ES-I3 (cell line): ENCODE results near the gene OR3A1.
"Not testable (repeated sequence)": the region's sequence is repeated elsewhere in the genome, so short reads cannot be mapped to it uniquely, and the experiment has no call there.

Source experiments
- H3K36me3 ChIP-seq: 2 replicates; pipeline ENCODE4 v1.6.1; 2013; ENCODE audit warnings: mild to moderate bottlenecking, low read length, control low read depth, moderate library complexity; ENCODE audit not compliant: insufficient read depth
- H3K4me1 ChIP-seq: 2 replicates; pipeline ENCODE4 v1.6.1; 2013; ENCODE audit warnings: mild to moderate bottlenecking, control low read depth, low read length; ENCODE audit not compliant: insufficient read depth
- H3K9ac ChIP-seq: 2 replicates; pipeline ENCODE4 v1.6.1; 2013; ENCODE audit warnings: low read depth, mild to moderate bottlenecking, low read length, moderate library complexity
- H3K9me3 ChIP-seq: 2 replicates; pipeline ENCODE4 v1.6.1; 2013; ENCODE audit warnings: mild to moderate bottlenecking, low read length, moderate library complexity; ENCODE audit not compliant: control insufficient read depth, insufficient read depth

OR3A1 gene

DNA sequence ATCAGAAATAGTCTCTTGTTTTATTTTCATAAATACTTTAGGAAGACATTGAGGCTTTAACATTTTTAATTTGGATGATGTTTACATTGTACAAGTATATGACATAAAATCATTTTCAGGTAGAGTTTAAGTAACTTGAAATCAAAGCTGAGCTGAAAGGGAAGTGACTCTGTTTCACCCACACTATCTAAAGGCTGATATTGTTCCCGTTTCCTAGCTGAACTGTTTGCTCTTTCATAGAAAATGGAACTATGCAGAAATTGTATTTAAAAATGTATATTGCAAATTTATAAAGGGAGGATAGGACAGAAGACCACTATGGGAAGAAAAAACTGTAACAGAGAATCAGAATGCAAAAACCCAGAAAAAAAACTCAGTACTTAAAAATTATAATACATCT lies 53.3 kb downstream of the OR3A1 start:
- H3K9ac ChIP-seq, H3K9me3 ChIP-seq, H3K36me3 ChIP-seq, H3K4me1 ChIP-seq: not testable (repeated sequence)

DNA sequence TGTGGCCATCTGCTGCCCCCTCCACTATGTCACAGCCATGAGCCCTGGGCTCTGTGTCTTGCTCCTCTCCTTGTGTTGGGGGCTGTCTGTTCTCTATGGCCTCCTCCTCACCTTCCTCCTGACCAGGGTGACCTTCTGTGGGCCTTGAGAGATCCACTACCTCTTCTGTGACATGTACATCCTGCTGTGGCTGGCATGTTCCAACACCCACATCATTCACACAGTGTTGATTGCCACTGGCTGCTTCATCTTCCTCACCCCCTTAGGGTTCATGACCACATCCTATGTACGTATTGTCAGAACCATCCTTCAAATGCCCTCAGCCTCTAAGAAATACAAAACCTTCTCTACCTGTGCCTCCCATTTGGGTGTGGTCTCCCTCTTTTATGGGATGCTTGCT lies 57.1 kb downstream of the OR3A1 start:
- H3K4me1 ChIP-seq, H3K36me3 ChIP-seq, H3K9me3 ChIP-seq, H3K9ac ChIP-seq: not testable (repeated sequence)
